Middle frontal gyrus (tissue), 1 donor: ENCODE results near the gene ABCB10.
"Not testable (repeated sequence)": the region's sequence is repeated elsewhere in the genome, so short reads cannot be mapped to it uniquely, and the experiment has no call there.

ENCODE experiments used
- DNase-seq: peaks from one replicate; pipeline ENCODE4 v3.0.0-alpha.2; 2015; ENCODE audit warnings: low spot score; ENCODE audit errors: extremely low spot score

ABCB10 gene

DNA sequence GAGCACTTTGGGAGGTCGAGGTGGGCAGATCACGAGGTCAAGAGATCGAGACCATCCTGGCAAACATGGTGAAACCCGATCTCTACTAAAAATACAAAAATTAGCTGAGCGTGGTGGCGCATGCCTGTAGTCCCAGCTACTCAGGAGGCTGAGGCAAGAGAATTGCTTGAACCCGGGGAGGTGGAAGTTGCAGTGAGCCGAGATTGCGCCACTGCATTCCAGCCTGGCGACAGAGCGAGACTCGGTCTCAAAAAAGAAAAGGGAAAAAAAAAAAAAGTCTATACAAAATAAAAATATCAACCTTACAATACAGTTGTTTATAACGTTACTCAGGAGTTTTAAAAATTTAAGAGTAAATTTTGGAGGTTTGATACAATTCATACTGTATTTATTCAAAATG is 82.6 kb downstream of the ABCB10 start:
- not testable (repeated sequence) for DNase-seq

DNA sequence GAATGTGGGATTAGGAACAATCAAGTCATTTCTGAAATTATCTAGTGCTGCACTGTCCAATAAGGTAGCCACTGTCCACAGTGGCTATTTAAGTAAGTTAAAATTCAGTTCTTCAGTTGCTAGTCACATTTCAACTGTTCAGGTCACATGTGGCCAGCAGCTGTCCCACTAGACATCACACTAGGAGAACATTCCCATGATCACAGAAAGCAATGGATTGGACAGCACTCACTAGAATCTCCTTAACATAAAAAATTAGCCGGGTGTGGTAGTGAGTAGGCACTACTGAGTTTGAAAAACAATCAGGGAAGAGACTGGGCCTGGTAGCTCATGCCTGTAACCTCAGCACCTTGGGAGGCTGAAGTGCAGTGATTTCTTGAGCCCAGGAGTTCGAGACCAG is 84.0 kb downstream of the ABCB10 start:
- DNase-seq: no peak

DNA sequence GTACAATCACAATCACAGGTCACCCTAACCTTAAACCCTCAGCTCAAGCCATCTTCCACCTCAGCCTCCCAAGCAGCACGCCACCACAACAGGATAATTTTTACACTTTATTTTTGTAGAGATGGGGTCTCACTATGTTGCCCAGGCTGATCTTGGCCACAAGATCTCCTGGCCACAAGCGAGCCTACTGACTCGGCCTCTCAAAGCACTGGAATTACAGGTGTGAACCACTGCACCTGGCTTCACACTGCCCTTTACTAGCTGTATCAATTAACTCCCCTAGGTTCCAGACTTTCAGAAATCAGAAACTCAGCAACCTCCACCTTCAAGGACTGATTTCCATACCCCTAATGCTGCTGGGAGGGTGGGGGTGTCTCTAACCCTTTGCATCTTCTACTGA is 87.3 kb downstream of the ABCB10 start:
- no peak for DNase-seq

DNA sequence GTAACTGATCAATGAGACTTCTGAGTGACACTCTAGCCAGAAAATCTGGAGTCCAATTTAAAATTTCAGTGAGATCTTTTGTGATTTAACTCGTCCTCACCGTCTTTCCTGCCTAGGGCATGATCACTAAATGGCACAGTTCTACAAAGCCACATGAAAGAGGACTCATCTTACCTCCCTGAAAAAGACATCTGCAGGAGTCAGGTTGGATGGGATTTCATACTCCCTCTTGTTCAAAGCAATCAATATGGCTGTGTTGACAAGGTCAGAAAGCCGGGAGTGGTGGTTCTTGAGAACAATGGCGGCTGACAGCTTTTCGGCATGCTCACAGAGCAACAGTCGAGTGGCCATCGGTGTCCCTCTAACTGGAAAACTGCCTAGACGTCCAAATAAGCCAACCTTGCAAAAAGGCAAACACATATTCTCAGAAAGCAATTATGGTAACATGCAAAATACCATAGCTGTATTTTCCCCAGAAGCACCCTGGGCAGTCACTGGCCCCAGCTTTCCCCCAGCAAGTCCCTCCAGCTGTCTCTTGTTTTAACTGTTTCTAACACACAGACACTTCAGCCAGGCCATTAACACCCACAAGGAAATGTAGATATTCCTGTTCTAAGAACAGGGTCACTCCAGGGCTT is 88.0 kb downstream of the ABCB10 start:
- DNase-seq: no peak

DNA sequence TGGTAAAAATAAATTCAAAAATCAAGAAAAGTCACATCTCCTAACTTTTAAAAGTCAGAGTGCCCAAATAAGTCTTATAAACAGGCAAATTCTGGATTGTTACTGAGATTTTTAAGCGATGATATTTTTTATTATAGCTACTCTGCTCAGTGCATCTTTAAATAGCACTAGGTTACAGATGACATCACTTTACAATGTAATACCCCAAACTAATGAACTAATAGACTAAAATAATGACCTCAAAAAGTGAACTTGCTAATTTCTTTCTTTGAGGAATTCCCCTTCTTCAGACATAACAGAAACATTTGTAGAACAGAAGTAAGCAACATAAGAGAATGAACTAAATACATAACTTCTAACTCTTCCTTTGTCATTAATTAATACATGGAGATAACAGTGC is 91.6 kb downstream of the ABCB10 start:
- no peak for DNase-seq
